ENCODE measurements around the gene GJA3.
A peak's percentile ranks its signal among the peaks of the same experiment; 100 is the strongest.

Gene GJA3

GRCh38 chr13:20175907-20176652 lies 15.2 kb upstream of the GJA3 start:
- in situ Hi-C loops (cut with HindIII; ENCODE audit: low pct_unique_long_range_greater_than_20kb, low sequenced_read_pairs), result loop anchor here (25.0 kb wide), 1 partner anchor 311 kb away; no protein-coding TSS in a partner anchor
- no peak for TF ChIP-seq JUND (IDR thresholded peaks at IDR 0.05; ENCODE audit: low read depth)
- no peak for DNase-seq (ENCODE audit: low read depth in 1 of 2, low spot score in 1 of 2)

GRCh38 chr13:20175406-20175794 lies 14.5 kb upstream of the GJA3 start:
- no peak for TF ChIP-seq JUND (IDR thresholded peaks at IDR 0.05; ENCODE audit: low read depth)
- DNase-seq (ENCODE audit: low read depth in 1 of 2, low spot score in 1 of 2), result no peak
- in situ Hi-C loops (cut with HindIII; ENCODE audit: low pct_unique_long_range_greater_than_20kb, low sequenced_read_pairs), result loop anchor here (25.0 kb wide), 1 partner anchor 312 kb away; no protein-coding TSS in a partner anchor

GRCh38 chr13:20174656-20175405 lies 14.0 kb upstream of the GJA3 start:
- peak in 1 of 2 experiments; percentile 56 for DNase-seq (ENCODE audit: low read depth in 1 of 2, low spot score in 1 of 2)
- no peak for TF ChIP-seq JUND (IDR thresholded peaks at IDR 0.05; ENCODE audit: low read depth)
- in situ Hi-C loops (cut with HindIII; ENCODE audit: low pct_unique_long_range_greater_than_20kb, low sequenced_read_pairs), result loop anchor here (25.0 kb wide), 1 partner anchor 312 kb away; no protein-coding TSS in a partner anchor

GRCh38 chr13:20173116-20173746 lies 12.4 kb upstream of the GJA3 start:
- no peak for DNase-seq (ENCODE audit: low read depth in 1 of 2, low spot score in 1 of 2)
- in situ Hi-C loops (cut with HindIII; ENCODE audit: low pct_unique_long_range_greater_than_20kb, low sequenced_read_pairs), result no loop called here
- TF ChIP-seq JUND (IDR thresholded peaks at IDR 0.05; ENCODE audit: low read depth), result no peak

GRCh38 chr13:20171364-20171763 lies 10.5 kb upstream of the GJA3 start:
- TF ChIP-seq JUND (IDR thresholded peaks at IDR 0.05; ENCODE audit: low read depth), result 0 out of 2 replicates have a peak, but pooled peaks have one; percentile 51
- in situ Hi-C loops (cut with HindIII; ENCODE audit: low pct_unique_long_range_greater_than_20kb, low sequenced_read_pairs), result no loop called here
- peak; percentile 49 to 83 for DNase-seq (ENCODE audit: low read depth in 1 of 2, low spot score in 1 of 2)

- no peak for DNase-seq (ENCODE audit: low read depth in 1 of 2, low spot score in 1 of 2)
- in situ Hi-C loops (cut with HindIII; ENCODE audit: low pct_unique_long_range_greater_than_20kb, low sequenced_read_pairs), result no loop called here
- no peak for TF ChIP-seq JUND (IDR thresholded peaks at IDR 0.05; ENCODE audit: low read depth)
Observed at GRCh38 chr13:20170921-20171320, 10.1 kb upstream of the GJA3 start.

- no peak for DNase-seq (ENCODE audit: low read depth in 1 of 2, low spot score in 1 of 2)
- in situ Hi-C loops (cut with HindIII; ENCODE audit: low pct_unique_long_range_greater_than_20kb, low sequenced_read_pairs), result no loop called here
- no peak for TF ChIP-seq JUND (IDR thresholded peaks at IDR 0.05; ENCODE audit: low read depth)
Observed at GRCh38 chr13:20168396-20168795, 7.5 kb upstream of the GJA3 start.

GRCh38 chr13:20165417-20166257 lies 4.8 kb upstream of the GJA3 start:
- DNase-seq (ENCODE audit: low read depth in 1 of 2, low spot score in 1 of 2), result peak in 1 of 2 experiments; percentile 52
- in situ Hi-C loops (cut with HindIII; ENCODE audit: low pct_unique_long_range_greater_than_20kb, low sequenced_read_pairs), result no loop called here
- no peak for TF ChIP-seq JUND (IDR thresholded peaks at IDR 0.05; ENCODE audit: low read depth)

- DNase-seq (ENCODE audit: low read depth in 1 of 2, low spot score in 1 of 2), result no peak
- in situ Hi-C loops (cut with HindIII; ENCODE audit: low pct_unique_long_range_greater_than_20kb, low sequenced_read_pairs), result no loop called here
Observed at GRCh38 chr13:20161951-20162300, 1.1 kb upstream of the GJA3 start.

GRCh38 chr13:20161275-20161950 lies 561 bp upstream of the GJA3 start:
- in situ Hi-C loops (cut with HindIII; ENCODE audit: low pct_unique_long_range_greater_than_20kb, low sequenced_read_pairs), result no loop called here
- TF ChIP-seq JUND (IDR thresholded peaks at IDR 0.05; ENCODE audit: low read depth), result no peak
- DNase-seq (ENCODE audit: low read depth in 1 of 2, low spot score in 1 of 2), result no peak

More at GRCh38 chr13:20161951-20162300, 1.1 kb upstream of the GJA3 start:
- TF ChIP-seq JUND (IDR thresholded peaks at IDR 0.05; ENCODE audit: low read depth), result no peak

GRCh38 chr13:20159646-20160305 lies 1.1 kb downstream of the GJA3 start:
- in situ Hi-C loops (cut with HindIII; ENCODE audit: low pct_unique_long_range_greater_than_20kb, low sequenced_read_pairs), result no loop called here
- DNase-seq (ENCODE audit: low read depth in 1 of 2, low spot score in 1 of 2), result no peak
- no peak for TF ChIP-seq JUND (IDR thresholded peaks at IDR 0.05; ENCODE audit: low read depth)

Data from T47D (cell line).